GM20431 (cell line): ENCODE measurements around the gene KMT5B.

Experiments
- in situ Hi-C: fragments of 300-500 bp; cut with MseI, MboI; formaldehyde crosslinking; loops from one replicate; pipeline ENCODE4 v1.15.0; 2020; ENCODE audit warnings: low sequenced_read_pairs; ENCODE audit not compliant: unreplicated experiment

The KMT5B gene

DNA sequence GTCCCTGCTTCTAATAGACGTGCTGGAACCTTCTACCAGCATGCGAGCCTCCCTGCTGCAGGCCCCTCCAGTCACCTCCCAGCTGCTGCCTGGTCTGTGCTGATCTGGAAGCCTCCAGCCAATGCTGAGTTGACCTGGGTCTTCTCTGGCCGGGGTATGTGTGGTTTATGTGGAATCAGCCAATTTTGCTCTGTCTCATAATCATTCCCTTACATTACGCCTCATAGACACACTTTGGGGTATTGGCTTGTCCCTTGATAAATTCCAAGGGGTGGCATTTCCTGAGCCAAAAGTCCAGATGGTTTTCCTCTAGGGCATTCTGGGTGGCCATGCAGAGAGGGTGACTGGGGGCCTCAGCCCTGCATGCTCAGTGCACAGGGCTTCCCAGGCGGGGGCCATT lies 8.3 kb upstream of the KMT5B start:
- in situ Hi-C loops: no loop called here

DNA sequence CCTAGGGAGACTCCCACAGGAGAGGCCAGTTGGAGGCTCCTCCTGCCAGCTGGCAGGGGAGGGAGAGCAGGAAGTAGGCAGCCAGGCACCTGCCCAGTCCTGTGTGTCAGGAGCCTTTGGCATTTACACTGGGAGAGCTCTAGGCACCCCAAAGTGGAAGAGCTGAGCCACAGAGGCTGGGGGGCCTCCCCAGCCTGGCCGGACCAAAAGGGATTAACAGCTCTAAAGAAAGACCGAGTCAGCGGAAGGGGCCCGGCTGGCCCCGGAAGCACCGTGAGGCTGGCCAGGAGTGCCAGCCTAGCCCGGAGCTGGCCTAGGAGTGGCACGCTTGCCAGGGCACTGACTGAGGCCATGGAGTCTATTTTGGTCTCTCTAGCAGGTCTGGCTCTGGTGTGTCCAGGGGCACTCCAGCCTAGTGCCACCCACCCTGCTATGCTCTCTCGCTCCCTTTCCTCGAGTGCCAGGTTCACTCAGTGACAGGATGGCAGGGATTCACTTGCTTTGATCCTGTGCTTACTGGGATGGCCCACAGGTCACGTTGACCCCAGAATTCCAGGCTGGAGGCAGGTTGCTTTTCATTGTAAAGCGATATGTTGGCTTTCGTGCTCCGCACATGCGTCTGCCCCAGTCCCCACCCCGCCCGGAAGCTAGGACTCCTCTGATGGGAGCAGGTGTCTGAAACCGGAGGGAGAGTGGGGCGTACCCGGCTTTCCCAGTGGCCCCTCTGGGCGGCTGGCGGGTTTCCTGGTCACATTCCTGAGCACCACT lies 3.3 kb upstream of the KMT5B start:
- in situ Hi-C loops: no loop called here

DNA sequence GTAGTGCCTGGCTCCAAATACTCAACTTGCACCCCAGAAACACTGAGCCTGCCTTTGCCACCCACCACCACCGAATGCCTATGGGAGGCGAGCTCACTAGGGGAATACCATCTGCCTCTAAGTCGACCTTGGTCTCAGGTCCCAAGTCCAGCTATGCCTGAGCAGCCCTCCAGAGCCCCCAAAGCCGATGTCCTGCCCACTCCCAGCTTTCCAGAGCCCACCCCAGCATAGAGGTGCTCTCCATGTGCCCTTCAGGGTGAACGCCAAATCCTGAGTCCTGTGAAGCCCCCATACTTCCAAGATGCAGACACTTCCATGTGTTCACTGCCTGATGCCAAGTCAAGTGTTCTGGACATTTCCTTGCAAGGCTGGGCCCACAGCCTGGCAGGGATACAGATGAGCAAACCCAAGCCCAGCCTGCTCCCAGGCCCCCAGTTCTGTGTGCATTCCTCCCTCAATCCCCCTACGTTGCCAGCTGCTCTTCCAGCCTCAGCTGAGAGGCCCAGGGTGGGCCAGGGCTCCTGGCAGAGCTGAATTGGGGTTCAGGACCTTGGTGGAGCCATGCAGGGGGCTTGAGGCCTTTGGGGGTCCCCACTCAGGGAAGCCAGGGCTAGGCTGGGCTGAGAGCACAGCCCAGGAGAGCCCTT lies 2.6 kb upstream of the KMT5B start:
- in situ Hi-C loops: no loop called here

DNA sequence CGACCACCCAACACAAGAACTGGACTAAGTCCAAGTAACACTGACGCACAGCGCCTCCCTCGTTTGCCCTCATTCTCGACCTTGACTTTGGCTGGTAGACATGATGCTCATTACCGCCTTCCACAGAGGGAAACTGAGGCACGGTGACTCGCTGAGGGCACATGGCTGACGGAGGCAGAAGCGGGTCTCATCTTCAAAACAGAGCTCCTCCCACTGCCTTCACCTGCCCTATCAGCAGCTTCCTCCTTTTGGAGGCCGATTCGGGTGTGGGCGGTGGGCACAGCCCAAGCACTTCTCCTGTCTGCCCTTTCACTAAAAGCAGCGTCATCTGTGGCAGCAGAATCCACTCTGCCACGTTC lies 2.0 kb upstream of the KMT5B start:
- in situ Hi-C loops: no loop called here

DNA sequence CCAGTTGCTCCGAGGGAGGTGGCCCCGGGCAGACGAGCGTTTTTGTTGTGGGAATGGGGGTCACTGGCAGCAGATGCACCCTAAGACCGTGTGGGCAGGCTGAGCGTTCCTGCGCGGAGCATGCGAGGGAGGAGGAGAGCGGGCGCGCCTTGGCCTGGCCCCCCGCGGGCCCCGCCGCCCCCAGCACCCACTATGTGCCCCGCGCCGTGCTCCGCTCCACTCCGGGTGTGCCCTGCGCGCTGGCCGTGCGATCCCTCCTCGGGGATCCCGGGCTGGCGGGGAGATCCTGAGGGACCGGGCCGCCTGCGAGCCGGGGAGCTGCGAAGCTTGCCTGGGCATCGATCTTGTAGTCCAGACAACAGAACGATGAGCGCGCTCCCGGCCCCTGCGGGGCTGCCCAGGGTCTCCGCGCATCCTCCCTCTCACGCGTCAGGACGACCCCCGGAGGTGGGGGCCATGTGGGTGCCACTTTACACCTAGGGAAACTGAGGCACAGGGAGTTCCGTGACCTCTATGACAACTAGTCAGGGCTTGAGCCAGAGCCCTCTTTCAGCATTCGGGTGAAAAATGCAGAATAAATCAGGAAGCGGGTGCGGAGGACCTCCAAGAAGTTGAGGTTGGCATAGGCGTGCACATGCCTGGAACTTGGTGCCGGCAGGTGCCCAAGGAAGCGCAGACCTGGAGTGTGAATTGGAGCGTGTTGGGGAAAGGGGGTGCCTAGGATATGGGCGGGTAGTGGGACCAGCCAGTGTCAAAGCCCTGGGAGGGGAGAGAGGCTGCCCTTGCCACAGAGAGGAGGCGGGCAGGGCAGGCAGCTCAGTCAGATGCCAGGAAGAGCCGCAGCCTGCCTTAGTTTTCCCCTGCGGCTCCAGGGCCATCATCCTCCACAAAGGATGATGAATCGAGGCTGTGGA lies 1.3 kb upstream of the KMT5B start:
- in situ Hi-C loops: no loop called here

DNA sequence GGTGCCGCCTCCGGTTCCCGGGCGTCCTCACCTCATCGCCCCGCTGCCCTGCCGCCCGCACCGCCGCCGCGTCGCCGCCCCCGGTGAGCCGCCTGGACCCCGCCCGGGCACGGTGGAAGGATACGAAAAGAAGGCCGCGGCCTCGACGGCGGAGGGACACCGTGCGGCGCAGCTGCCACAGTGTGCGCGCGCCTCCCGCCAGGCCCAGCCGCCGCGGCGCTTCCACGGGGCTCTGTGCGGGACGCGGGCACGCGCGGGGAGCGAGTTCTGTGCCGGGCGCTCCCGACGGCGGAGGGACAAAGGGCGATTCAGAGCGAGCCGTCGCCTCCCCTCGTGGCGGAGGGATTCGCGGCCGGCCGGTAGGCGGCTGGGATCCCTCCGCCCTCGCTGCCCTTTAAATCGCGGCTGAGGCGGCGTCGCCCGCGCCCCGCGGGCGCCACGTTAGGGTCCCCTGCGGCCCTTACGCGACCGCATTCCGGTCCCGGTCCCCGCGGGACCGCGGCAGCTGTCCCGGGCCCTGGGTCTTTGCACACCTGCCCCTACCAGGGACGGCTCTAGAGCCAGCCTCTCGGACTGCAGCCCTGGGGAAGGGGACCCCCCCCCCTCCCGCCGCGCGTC lies 568 bp upstream of the KMT5B start:
- in situ Hi-C loops: no loop called here

DNA sequence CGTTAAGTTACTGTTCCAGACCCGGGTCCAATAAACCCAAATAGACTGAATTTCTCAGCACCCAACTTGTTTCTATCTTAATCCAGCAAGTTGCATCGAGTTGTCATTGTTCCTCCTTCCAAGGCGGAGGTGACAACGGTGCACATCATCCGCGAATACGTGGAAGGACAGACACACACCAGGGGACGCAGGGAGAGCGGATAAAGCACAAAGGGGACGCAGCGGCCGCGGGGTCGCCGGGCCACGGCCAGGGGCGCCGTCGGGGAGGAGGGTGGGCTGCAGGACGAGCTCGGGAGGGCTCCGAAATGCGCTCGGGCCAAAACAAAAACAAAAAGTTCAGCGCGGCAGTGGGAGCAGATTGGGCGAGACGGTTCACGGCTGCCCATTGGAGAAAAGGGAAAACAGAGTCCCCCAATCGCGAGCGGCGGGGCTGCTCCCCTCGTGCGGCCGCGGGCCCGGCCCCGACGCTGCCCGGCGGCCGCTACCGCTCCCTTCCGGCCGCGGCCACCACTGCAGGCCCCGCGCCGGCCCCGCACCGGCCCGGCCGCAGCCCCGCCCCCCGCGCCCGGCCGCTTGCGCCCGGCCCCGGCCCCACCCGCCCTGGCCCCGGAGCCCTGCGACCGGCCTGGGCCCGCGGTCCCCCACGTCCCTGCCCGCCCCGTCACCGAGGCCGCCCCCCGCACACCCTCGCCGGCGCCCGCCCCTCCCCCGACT lies 518 bp downstream of the KMT5B start:
- in situ Hi-C loops: no loop called here

DNA sequence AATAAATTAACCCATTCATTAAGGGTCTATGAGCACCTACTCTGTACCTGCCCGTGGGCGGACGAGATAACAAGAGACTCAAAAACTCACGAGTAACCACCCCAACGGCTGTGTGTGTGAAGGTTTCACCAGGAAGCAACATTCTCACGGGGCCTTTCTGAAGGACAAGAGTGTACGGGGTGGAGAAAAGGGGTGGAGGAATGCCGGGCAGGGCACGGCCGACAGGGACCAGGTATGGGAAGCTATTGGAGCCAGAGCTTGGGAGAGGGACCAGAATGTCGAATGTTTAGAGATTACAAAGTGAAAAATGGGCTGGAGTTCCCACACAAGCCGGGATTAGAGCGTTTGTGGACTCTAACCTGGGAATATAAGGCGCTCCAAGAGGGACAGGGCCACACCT lies 1.6 kb downstream of the KMT5B start:
- in situ Hi-C loops: no loop called here

DNA sequence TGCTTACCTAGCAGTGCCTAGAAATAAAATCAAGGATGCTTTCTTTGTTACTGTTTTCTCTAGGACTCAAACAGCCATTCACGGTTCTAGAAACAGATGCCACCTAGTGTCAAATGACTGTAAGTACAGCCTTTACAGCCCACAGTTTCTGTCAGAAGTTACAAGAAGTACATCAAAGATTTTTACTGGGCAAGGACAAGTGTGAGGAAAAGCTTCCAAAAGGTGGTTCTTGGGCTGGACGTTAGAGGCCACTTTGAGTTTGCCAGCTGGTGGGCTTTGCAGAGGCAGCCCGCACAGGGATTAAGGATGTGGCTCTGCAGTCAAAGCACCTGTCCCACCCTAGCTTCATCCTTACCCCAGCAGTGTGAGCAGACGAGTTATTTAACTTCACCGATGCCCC lies 6.9 kb downstream of the KMT5B start:
- in situ Hi-C loops: no loop called here

DNA sequence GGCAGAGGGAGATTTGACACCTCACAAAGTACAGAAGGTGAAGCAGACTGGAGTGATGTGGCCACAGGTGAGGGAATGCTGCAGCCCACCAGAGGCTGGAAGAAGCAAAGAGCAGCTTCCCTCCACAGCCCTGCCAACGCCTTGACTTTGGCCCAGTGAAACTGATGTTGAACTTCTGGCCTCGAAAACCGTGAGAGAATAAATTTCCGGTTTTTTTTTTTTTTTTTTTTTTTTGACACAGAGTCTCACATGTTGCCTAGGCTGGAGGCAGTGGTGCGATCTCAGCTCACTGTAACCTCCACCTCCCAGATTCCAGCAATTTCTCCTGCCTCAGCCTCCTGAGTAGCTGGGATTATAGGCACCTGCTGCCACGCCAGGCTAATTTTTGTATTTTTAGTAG lies 8.7 kb downstream of the KMT5B start:
- in situ Hi-C loops: no loop called here

DNA sequence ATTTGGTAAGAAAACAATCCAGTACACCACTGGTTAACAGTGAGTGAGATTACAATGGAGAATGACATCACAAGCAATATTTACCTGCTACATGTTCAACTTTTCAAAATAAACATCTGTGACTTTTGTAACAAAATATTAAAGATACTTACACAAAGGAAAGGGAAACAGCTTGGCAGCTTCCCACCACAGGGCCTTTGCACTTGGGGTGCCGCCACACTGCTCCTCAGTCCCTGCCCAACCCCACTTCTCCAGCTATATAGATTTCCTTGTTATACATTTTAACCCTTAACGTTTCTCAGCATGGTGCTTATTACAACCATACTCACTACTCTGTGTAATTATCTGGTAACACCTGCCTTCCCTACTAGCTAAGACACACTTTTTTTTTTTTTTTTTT lies 10.9 kb downstream of the KMT5B start:
- in situ Hi-C loops: no loop called here

DNA sequence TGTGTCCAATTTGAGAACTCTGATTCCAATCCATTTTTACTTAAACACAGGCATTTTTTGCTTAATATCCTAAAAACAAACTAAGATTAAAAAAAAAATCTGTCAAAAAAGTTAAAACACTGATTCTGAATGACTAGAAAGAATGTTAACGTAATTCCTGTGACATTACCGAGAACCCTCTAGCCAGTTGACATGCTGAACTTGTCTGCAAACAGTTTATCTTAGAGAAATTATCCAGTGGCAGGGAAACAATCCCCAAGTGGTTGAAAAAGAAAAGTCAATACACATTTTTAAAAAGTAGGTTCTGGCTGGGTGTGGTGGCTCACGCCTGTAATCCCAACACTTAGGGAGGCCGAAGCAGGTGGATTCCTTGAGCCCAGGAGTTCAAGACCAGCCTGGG lies 11.6 kb downstream of the KMT5B start:
- in situ Hi-C loops: no loop called here

DNA sequence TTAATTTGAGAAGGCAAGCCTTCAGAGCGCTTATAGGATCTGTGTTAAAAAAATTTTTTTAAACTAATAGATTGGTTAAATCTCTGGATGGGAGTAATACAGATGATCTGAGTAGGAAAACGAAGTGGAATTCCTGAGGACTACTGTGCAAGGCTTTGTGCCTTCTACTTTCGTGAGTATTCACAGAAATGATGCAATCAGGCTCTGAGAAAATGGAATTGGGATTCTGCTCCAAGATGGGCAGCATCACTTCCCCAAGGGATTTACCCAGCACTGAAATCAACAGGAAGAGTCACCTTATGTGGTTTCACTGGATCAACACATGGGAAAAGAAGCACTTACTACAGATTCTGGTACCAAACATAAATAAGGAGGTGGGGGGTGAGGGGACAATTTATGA lies 12.5 kb downstream of the KMT5B start:
- in situ Hi-C loops: no loop called here

DNA sequence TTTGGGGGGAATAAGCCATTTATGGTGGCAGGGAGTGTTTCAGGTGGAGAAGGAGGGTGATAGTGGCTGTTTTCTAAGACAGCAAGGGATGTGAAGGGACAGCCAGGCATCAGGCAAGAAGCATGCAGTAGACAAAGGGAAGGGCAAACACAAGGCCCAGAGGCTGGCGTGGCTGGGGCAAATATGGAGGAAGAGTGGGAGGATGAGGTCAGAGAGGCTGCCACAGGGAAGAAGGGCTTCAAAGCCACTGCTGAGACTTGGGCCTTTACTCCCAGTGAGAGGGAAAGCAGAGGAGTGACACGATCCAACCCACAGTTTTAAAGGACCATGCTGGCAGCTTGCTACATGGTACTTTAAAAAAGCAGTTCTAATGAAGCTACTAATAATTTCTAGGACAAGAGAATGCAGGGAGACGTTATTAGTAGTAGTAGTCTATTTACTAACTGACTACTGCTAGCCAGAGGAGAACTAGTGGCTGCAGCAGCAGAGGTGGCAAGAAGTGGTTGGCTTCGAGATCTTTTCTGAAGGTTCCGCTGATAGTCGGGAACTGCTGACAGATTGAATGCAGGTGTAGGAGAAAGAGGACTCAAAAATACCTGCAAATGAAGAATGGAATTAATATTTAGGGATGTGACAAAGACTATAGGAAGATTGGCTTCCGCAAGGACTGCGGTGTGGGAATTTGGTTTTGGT lies 13.7 kb downstream of the KMT5B start:
- in situ Hi-C loops: loop anchor here (10.0 kb wide), 1 partner anchor 195 kb away; the partner anchor contains the start of gene UNC93B1

DNA sequence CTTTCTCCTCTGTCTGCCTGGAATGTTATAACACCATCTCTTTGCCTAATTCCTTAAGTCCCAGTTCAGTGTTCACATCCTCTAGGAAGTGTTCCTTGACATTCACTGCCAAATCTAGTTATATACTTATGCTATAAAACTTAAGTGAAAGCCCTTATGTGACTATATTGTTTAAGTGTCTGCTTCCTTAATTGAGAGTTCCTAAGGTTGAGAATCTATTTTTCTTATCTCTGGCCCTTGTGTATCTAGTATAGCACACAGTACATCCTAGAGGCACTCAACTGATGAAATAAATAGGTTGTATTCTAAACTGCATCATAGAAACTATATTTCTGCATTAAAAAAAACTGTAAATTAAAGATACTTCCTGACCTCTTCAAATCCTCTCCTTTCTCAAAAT lies 16.9 kb downstream of the KMT5B start:
- in situ Hi-C loops: loop anchor here (10.0 kb wide), 1 partner anchor 191 kb away; the partner anchor contains the start of gene UNC93B1

DNA sequence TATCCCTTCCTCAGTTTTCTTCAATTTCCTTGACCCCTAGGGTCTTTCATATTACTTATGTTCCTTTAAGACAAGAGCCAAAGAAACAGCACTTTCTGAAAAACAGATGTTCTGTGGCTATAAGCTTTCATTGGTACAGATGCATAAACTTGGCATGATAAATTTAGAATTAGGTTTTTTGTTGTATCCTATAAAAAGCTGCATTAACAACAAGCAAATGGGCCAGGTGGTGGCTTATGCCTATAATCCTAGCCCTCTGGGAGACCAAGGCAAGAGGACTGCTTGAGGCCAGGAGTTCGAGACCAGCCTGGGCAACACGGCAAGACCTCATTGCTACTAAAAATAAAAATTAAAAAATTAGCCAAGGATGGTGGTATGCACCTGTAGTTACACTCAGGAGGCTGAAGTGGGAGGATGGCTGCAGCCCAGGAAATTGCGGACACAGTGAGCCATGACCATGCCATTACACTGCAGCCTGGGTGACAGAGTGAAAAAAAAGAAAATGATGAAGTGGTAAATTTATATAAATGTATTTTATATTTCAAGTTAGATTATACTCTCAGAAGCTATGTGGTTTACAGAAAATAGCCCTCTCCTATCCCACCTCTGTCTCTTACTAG lies 18.3 kb downstream of the KMT5B start:
- in situ Hi-C loops: loop anchor here (10.0 kb wide), 1 partner anchor 190 kb away; the partner anchor contains the start of gene UNC93B1

DNA sequence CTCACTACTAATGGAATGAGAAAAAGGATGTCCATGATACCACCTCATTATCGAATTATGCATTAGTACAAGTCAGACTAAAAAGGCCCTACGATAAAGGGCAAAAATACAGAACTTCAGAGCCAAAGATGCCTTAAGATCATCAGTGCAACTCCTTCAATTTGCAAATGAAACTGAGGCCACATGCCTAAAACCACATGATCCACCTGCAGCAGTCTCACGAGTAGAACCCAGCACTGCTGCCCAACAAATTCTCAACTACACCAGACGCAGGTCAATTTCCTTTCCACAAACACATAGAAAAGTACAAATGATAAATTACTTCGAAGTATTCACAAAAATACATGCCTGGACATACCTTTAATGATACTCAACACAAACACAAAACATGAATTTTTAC lies 20.1 kb downstream of the KMT5B start:
- in situ Hi-C loops: loop anchor here (10.0 kb wide), 1 partner anchor 188 kb away; the partner anchor contains the start of gene UNC93B1
